ENCODE results near the gene RAD9A. TPM values are rescaled to one million over a fixed set of nuclear protein-coding genes. Genes with fewer than 3 reads are reported as not detected.
"Not testable (repeated sequence)": the region's sequence is repeated elsewhere in the genome, so short reads cannot be mapped to it uniquely, and the experiment has no call there.

The RAD9A gene
- total RNA-seq, 1 donor from 2014 or later: 5.7 TPM

- ATAC-seq (ENCODE audit: poor library complexity); DNase-seq; intact Hi-C loops (cut with DNase I): not testable (repeated sequence)
Observed at GRCh38 chr11:67402192-67402839, 10.5 kb downstream of the RAD9A start.

GRCh38 chr11:67403085-67403484 lies 11.3 kb downstream of the RAD9A start:
- intact Hi-C loops (cut with DNase I); ATAC-seq (ENCODE audit: poor library complexity): not testable (repeated sequence)

GRCh38 chr11:67404515-67405195 lies 12.9 kb downstream of the RAD9A start:
- DNase-seq (no peak), ATAC-seq (ENCODE audit: poor library complexity) (no peak)
- intact Hi-C loops (cut with DNase I): no loop called here

More at GRCh38 chr11:67403085-67403484, 11.3 kb downstream of the RAD9A start:
- not testable (repeated sequence) for DNase-seq

DNA sequence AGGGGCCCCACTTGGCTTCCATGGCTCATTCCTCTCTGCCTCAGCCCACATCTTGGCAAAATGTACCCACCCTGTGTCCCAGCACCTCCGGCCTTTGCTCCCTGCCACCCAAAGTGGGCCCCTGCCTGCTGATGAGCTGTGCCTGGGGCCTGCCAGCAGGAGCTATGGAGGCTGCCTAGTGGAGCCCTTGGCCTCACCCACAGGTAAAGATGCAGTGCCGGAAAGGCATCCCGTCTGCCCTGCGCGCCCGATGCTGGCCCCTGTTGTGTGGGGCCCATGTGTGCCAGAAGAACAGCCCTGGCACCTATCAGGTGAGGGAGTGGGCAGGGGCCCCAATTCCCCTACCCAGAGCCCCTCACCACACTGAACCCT lies 13.4 kb downstream of the RAD9A start:
- ATAC-seq (ENCODE audit: poor library complexity) (no peak), DNase-seq (no peak)
- intact Hi-C loops (cut with DNase I): no loop called here

GRCh38 chr11:67405688-67406339 lies 14.0 kb downstream of the RAD9A start:
- intact Hi-C loops (cut with DNase I): no loop called here
- DNase-seq (no peak), ATAC-seq (ENCODE audit: poor library complexity) (no peak)

GRCh38 chr11:67406420-67406968 lies 14.7 kb downstream of the RAD9A start:
- DNase-seq (no peak), ATAC-seq (ENCODE audit: poor library complexity) (no peak)
- intact Hi-C loops (cut with DNase I): no loop called here

- no peak for DNase-seq
- peak; percentile 22 for ATAC-seq (ENCODE audit: poor library complexity)
- intact Hi-C loops (cut with DNase I): no loop called here
Observed at GRCh38 chr11:67406969-67407687, 15.3 kb downstream of the RAD9A start.

GRCh38 chr11:67407688-67408163 lies 15.9 kb downstream of the RAD9A start:
- ATAC-seq (ENCODE audit: poor library complexity) (no peak), DNase-seq (no peak)
- intact Hi-C loops (cut with DNase I): no loop called here

DNA sequence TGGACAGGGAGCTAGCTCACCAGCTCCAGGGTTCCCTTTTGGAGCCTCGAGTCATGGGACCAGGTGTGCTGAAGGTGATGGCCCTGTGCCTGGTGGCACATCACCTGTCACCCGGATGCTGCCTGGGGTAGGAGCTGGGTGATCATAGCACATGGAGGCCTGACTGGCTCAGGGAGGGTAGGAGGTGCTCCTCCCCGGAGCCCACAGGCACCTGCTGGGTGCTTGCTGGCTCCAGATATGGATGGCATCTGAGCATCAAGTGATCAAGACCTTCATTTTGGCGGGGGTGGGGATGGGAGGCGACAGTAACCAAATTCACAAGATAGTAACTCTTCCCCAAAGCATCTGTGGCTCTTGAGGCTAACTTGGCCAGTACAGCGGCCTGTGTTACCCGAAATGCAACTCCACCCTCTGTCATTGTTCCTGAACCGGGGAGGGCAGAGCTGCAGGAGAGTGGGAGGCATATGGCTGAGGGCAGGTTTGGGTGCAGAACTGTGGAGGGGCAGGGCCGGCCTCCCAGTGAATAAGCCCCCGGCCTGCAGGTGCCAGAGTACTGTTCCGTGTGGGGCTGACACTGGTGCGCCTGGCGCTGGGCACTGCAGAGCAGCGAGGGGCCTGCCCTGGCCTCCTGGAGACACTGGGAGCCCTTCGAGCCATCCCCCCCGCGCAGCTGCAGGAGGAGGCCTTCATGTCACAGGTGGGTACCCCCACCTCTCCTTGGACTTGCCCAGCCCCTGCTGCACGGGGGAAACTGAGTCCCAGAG lies 16.8 kb downstream of the RAD9A start:
- DNase-seq: no peak

GRCh38 chr11:67409261-67409666 lies 17.5 kb downstream of the RAD9A start:
- intact Hi-C loops (cut with DNase I): no loop called here
- DNase-seq: no peak
- no peak for ATAC-seq (ENCODE audit: poor library complexity)

More for the DNA sequence above, 16.8 kb downstream of the RAD9A start:
- intact Hi-C loops (cut with DNase I): no loop called here
- ATAC-seq (ENCODE audit: poor library complexity): no peak

GRCh38 chr11:67409781-67410368 lies 18.1 kb downstream of the RAD9A start:
- no peak for DNase-seq
- intact Hi-C loops (cut with DNase I): no loop called here
- ATAC-seq (ENCODE audit: poor library complexity): no peak

- DNase-seq: no peak
- intact Hi-C loops (cut with DNase I): no loop called here
- no peak for ATAC-seq (ENCODE audit: poor library complexity)
Observed at GRCh38 chr11:67410369-67410831, 18.6 kb downstream of the RAD9A start.

GRCh38 chr11:67410984-67411784 lies 19.4 kb downstream of the RAD9A start:
- intact Hi-C loops (cut with DNase I): no loop called here
- DNase-seq: no peak
- no peak for ATAC-seq (ENCODE audit: poor library complexity)

- no peak for DNase-seq
- intact Hi-C loops (cut with DNase I): no loop called here
- no peak for ATAC-seq (ENCODE audit: poor library complexity)
Observed at GRCh38 chr11:67411785-67412152, 20.0 kb downstream of the RAD9A start.

GRCh38 chr11:67412495-67413179 lies 20.9 kb downstream of the RAD9A start:
- intact Hi-C loops (cut with DNase I): no loop called here
- ATAC-seq (ENCODE audit: poor library complexity): no peak

GRCh38 chr11:67413266-67413849 lies 21.6 kb downstream of the RAD9A start:
- intact Hi-C loops (cut with DNase I): no loop called here
- ATAC-seq (ENCODE audit: poor library complexity): no peak
- no peak for DNase-seq

More at GRCh38 chr11:67412495-67413179, 20.9 kb downstream of the RAD9A start:
- no peak for DNase-seq
